H1 (cell line): ENCODE measurements around the gene SMIM35.

Source experiments
- CTCF ChIP-seq, 3 experiments: IDR thresholded peaks; 1 replicate in 2 of 3; 2 replicates in 1 of 3; pipeline versions ENCODE4 v1.5.1 to v1.6.1; 2011; ENCODE audit warnings: low read length in 3 of 3, mild to moderate bottlenecking in 3 of 3, inconsistent platforms in 2 of 3, low read depth in 1 of 3, moderate library complexity in 1 of 3; ENCODE audit not compliant: insufficient read depth in 1 of 3; ENCODE audit errors: control extremely low read depth in 1 of 3
- RFX5 ChIP-seq: IDR thresholded peaks from 2 replicates; pipeline ENCODE4 v1.6.1; 2011; ENCODE audit warnings: low read depth, low read length, improper control_type of control experiment, borderline replicate concordance
- SIN3A ChIP-seq, 2 experiments: IDR thresholded peaks in 1 of 2; conservative IDR thresholded peaks in 1 of 2; 2 replicates each; pipeline ENCODE4 v1.6.1; 2011 to 2012; ENCODE audit warnings: low read length in 2 of 2, improper control_type of control experiment in 1 of 2, low read depth in 1 of 2, mild to moderate bottlenecking in 1 of 2
- SP1 ChIP-seq: IDR thresholded peaks from 2 replicates; pipeline ENCODE4 v1.6.1; 2011; ENCODE audit warnings: low read depth, low read length
- SP2 ChIP-seq: IDR thresholded peaks from 2 replicates; pipeline ENCODE4 v1.6.1; 2012; ENCODE audit warnings: mild to moderate bottlenecking, low read length, inconsistent platforms
- TAF1 ChIP-seq: IDR thresholded peaks from 2 replicates; pipeline ENCODE4 v1.6.1; 2011; ENCODE audit warnings: mild to moderate bottlenecking, low read depth, low read length
- TBP ChIP-seq: IDR thresholded peaks from 2 replicates; pipeline ENCODE4 v1.6.1; 2011; ENCODE audit warnings: low read depth, low read length, improper control_type of control experiment
- ZNF274 ChIP-seq: IDR thresholded peaks from 2 replicates; pipeline ENCODE4 v1.7.0; 2012; ENCODE audit warnings: low read length, borderline replicate concordance; ENCODE audit errors: extremely low read depth
- TF ChIP-seq, protein P1 (sequence below): IDR thresholded peaks from 2 replicates; pipeline ENCODE4 v1.6.1; 2012; ENCODE audit warnings: inconsistent platforms

DNA sequence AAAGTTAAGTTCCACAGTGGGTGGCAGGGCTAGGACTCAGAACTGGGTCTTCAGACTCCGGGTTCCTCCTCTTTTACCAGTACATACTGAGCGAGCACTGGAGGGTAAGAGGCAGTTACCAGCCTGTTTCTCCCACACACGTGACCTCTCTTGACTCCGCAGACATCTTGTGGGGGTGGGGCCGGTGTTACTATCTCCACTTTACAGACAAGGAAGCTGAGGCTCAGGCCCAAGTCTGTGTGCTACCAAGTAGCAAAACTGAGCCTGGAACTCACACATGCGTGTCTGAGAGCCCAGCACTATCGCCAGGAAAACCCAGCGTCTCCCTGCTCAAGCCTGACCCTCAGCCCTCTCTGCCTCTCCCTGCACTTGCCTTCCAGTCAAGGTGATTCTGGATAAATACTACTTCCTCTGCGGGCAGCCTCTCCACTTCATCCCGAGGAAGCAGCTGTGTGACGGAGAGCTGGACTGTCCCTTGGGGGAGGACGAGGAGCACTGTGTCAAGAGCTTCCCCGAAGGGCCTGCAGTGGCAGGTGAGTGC, 16.0 kb upstream of the SMIM35 start:
- no peak for TF ChIP-seq SIN3A (conservative IDR thresholded peaks at IDR 0.05 in 1 of 2, IDR thresholded peaks at IDR 0.05 in 1 of 2; ENCODE audit: low read depth in 1 of 2, low read length in 2 of 2)
- no peak for TF ChIP-seq SP2
- no peak for TF ChIP-seq ZNF274
- no peak for TF ChIP-seq TBP
- no peak for TF ChIP-seq TAF1
- no peak for TF ChIP-seq RFX5
- TF ChIP-seq, protein P1, sequence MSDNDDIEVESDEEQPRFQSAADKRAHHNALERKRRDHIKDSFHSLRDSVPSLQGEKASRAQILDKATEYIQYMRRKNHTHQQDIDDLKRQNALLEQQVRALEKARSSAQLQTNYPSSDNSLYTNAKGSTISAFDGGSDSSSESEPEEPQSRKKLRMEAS: no peak
- TF ChIP-seq CTCF (IDR thresholded peaks at IDR 0.05; ENCODE audit: control extremely low read depth in 1 of 3, insufficient read depth in 1 of 3, low read depth in 1 of 3, low read length in 3 of 3): no peak
- no peak for TF ChIP-seq SP1
